Nephron (organoid): ENCODE measurements around the gene GLIPR2.
A peak's percentile ranks its signal among the peaks of the same experiment; 100 is the strongest.

ENCODE experiments used
- H3K27ac Mint-ChIP-seq, 3 experiments: 2 replicates each; pipeline ENCODE4 v1.8.0; 2020; ENCODE audit warnings: mixed read lengths in 3 of 3, mild to moderate bottlenecking in 2 of 3, moderate library complexity in 1 of 3
- H3K27me3 Mint-ChIP-seq: 2 replicates; pipeline ENCODE4 v1.8.0; 2021; ENCODE audit warnings: low read depth, mild to moderate bottlenecking, moderate library complexity, mixed read lengths
- H3K36me3 Mint-ChIP-seq: 2 replicates; pipeline ENCODE4 v1.8.0; 2020; ENCODE audit warnings: low read depth, mixed read lengths
- H3K4me1 Mint-ChIP-seq: 2 replicates; pipeline ENCODE4 v1.8.0; 2020; ENCODE audit warnings: mixed read lengths
- H3K4me3 Mint-ChIP-seq, 3 experiments: 2 replicates each; pipeline ENCODE4 v1.8.0; 2020; ENCODE audit warnings: mild to moderate bottlenecking in 3 of 3, mixed read lengths in 3 of 3, moderate library complexity in 2 of 3
- H3K9me3 Mint-ChIP-seq: 2 replicates; pipeline ENCODE4 v1.8.0; 2020; ENCODE audit warnings: mixed read lengths
- CTCF ChIP-seq, 3 experiments: fragments of 200-600 bp; sonication (generic); IDR thresholded peaks; one replicate each; pipeline ENCODE4 v1.5.0; 2021; ENCODE audit warnings: antibody characterized with exemption in 3 of 3; ENCODE audit not compliant: unreplicated experiment in 3 of 3

Gene GLIPR2

GRCh38 chr9:36142510-36143244 lies 6.1 kb downstream of the GLIPR2 start:
- Mint-ChIP-seq H3K9me3 (peaks cover 8% of the 10 kb centered on the region), H3K36me3 (peaks cover 32% of the 10 kb centered on the region), H3K4me3 (no peak overlapping the region), H3K27ac (peak overlapping the region; percentile 22 to 93 (median 88)), H3K27me3 (peaks cover 10% of the 10 kb centered on the region), H3K4me1 (peaks cover 89% of the 10 kb centered on the region)
- no peak for TF ChIP-seq CTCF (IDR thresholded peaks at IDR 0.05; ENCODE audit: unreplicated experiment in 3 of 3)

- Mint-ChIP-seq H3K36me3 (peaks cover 33% of the 10 kb centered on the region), H3K4me3 (no peak overlapping the region), H3K9me3 (peaks cover 8% of the 10 kb centered on the region)
Measured at GRCh38 chr9:36143245-36143641, 6.7 kb downstream of the GLIPR2 start.

GRCh38 chr9:36144309-36145232 lies 8.0 kb downstream of the GLIPR2 start:
- H3K9me3 Mint-ChIP-seq = peaks cover 8% of the 10 kb centered on the region
- TF ChIP-seq CTCF (IDR thresholded peaks at IDR 0.05; ENCODE audit: unreplicated experiment in 3 of 3) = no peak
- peaks cover 9% of the 10 kb centered on the region for H3K27me3 Mint-ChIP-seq
- peak overlapping the region in 2 of 3 experiments; percentile 43 to 53 for H3K27ac Mint-ChIP-seq
- no peak overlapping the region for H3K4me3 Mint-ChIP-seq
- H3K36me3 Mint-ChIP-seq = peaks cover 33% of the 10 kb centered on the region
- H3K4me1 Mint-ChIP-seq = peaks cover 71% of the 10 kb centered on the region

More at GRCh38 chr9:36143245-36143641, 6.7 kb downstream of the GLIPR2 start:
- Mint-ChIP-seq H3K27ac (peak overlapping the region; percentile 17 to 43 (median 22)), H3K27me3 (peaks cover 9% of the 10 kb centered on the region), H3K4me1 (peaks cover 85% of the 10 kb centered on the region)
- TF ChIP-seq CTCF (IDR thresholded peaks at IDR 0.05; ENCODE audit: unreplicated experiment in 3 of 3) = no peak

- peak overlapping the region in 1 of 3 experiments; percentile 20 for H3K27ac Mint-ChIP-seq
- no peak for TF ChIP-seq CTCF (IDR thresholded peaks at IDR 0.05; ENCODE audit: unreplicated experiment in 3 of 3)
- H3K27me3 Mint-ChIP-seq = peaks cover 4% of the 10 kb centered on the region
- H3K4me3 Mint-ChIP-seq = no peak overlapping the region
- peaks cover 67% of the 10 kb centered on the region for H3K4me1 Mint-ChIP-seq
- peaks cover 33% of the 10 kb centered on the region for H3K36me3 Mint-ChIP-seq
- peaks cover 8% of the 10 kb centered on the region for H3K9me3 Mint-ChIP-seq
Measured at GRCh38 chr9:36145970-36146369, 9.4 kb downstream of the GLIPR2 start.

- Mint-ChIP-seq H3K4me3 (no peak overlapping the region), H3K27me3 (peaks cover 4% of the 10 kb centered on the region), H3K27ac (no peak overlapping the region), H3K4me1 (peaks cover 63% of the 10 kb centered on the region), H3K36me3 (peaks cover 33% of the 10 kb centered on the region), H3K9me3 (peaks cover 8% of the 10 kb centered on the region)
- TF ChIP-seq CTCF (IDR thresholded peaks at IDR 0.05; ENCODE audit: unreplicated experiment in 3 of 3) = no peak
Measured at GRCh38 chr9:36146651-36147050, 10.1 kb downstream of the GLIPR2 start.
